Measurements from ENCODE around the gene BUB1.
"Not testable (repeated sequence)": the region's sequence is repeated elsewhere in the genome, so short reads cannot be mapped to it uniquely, and the experiment has no call there.

Gene BUB1

DNA sequence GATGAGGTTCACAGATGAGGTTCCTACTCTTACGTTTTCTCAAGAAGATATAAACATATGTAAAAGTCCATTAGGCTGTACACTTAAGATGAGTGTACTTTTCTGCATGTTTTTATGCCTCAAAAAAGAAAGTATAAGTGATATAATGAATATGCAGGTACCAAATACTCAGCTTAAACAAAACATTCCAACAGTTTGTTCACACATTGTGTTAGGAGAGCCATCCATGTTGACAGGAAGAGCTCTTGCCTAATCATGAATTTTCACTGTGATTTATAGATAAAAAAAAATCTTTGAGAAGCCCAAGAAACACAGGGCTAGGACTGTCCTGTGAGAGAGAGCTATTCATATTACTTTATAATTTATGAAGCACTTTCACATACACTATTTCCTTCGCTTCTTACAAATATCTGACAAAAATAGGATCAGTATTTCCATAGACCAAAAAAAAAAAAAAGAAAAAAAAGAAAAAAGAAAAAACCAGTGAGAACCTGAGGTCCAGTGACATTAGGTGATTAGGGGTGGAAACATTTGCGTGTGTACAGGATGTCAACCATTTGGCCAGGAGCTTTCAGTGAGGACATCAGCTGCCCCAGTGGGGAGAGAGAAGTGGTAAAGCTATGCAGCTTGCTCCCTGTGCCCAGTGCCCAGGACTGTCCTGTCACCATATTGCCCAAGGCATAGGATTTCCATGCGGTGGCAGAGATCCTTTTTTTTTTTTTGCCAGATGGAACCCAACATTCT is 38.7 kb downstream of the BUB1 start:
- Histone ChIP-seq H3K9me3 (ENCODE audit: control insufficient read depth, low read length) (no peaks in the 10 kb centered on the region), H3K4me2 (ENCODE audit: low read length, poor library complexity, severe bottlenecking) (no peak overlapping the region), H2BK120ac (ENCODE audit: low read depth, low read length) (no peak overlapping the region), H4K8ac (ENCODE audit: low read length) (no peak overlapping the region), H3K4me1 (ENCODE audit: control insufficient read depth, insufficient read depth, low read depth, low read length) (no peaks in the 10 kb centered on the region), H2BK12ac (ENCODE audit: low read length in 2 of 2) (no peak overlapping the region), H3K9ac (ENCODE audit: low read length) (no peak overlapping the region), H4K91ac (ENCODE audit: low read length) (no peak overlapping the region), H3K27me3 (ENCODE audit: control insufficient read depth in 1 of 2, insufficient read depth in 1 of 2, low read length in 2 of 2) (no peaks in the 10 kb centered on the region), H3K14ac (ENCODE audit: low read length in 2 of 2) (no peak overlapping the region), H3K79me1 (replicated peaks; ENCODE audit: low read length, poor library complexity, severe bottlenecking) (peaks cover 3% of the 10 kb centered on the region), H3K23ac (ENCODE audit: low read length in 2 of 2) (no peak overlapping the region), H3K4ac (ENCODE audit: low read depth in 1 of 2, low read length in 2 of 2) (no peak overlapping the region), H2AFZ (ENCODE audit: low read depth, low read length) (no peak overlapping the region), H3K4me3 (ENCODE audit: insufficient read depth in 1 of 2, low read depth in 1 of 2, low read length in 2 of 2) (no peak overlapping the region), H3K18ac (ENCODE audit: low read depth in 1 of 2, low read length in 2 of 2) (no peak overlapping the region), H3K27ac (ENCODE audit: low read length, poor library complexity, severe bottlenecking) (no peak overlapping the region), H3K36me3 (ENCODE audit: control insufficient read depth in 1 of 2, insufficient read depth in 2 of 2, low read depth in 1 of 2, low read length in 2 of 2) (peaks cover 3 to 11% of the 10 kb centered on the region in 2 experiments), H2BK15ac (ENCODE audit: low read depth, poor library complexity, severe bottlenecking) (no peak overlapping the region), H2BK5ac (ENCODE audit: low read depth, low read length, poor library complexity, severe bottlenecking) (no peak overlapping the region), H2AK5ac (ENCODE audit: low read length, severe bottlenecking) (no peak overlapping the region)
- no peak for DNase-seq
- WGBS: 100% methylated on average over 2 of the region's 4 CpGs

DNA sequence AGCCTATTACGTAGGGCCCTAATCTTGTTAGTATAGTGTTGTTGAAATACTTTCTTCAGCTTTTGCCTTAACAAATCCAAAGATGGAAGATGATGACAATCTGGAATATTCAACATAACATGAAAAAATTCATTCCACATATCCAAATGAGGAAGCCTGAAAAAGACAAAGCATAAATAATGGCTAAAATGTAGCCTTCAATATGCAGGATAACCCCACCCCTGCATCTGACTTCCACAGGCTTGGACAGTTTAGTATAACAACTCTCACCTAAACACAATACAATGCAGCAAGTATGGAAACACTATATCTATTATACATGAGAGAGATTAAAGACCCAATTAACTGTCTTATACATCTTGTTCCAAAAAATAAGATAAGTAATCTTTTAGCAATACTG is 39.9 kb downstream of the BUB1 start:
- Histone ChIP-seq H3K4me1 (ENCODE audit: control insufficient read depth, insufficient read depth, low read depth, low read length) (no peaks in the 10 kb centered on the region), H3K36me3 (ENCODE audit: control insufficient read depth in 1 of 2, insufficient read depth in 2 of 2, low read depth in 1 of 2, low read length in 2 of 2) (peaks cover 3 to 11% of the 10 kb centered on the region in 2 experiments), H3K27me3 (ENCODE audit: control insufficient read depth in 1 of 2, insufficient read depth in 1 of 2, low read length in 2 of 2) (no peaks in the 10 kb centered on the region), H2BK12ac (ENCODE audit: low read length in 2 of 2) (no peak overlapping the region), H3K4me2 (ENCODE audit: low read length, poor library complexity, severe bottlenecking) (no peak overlapping the region), H4K91ac (ENCODE audit: low read length) (no peak overlapping the region), H3K79me1 (replicated peaks; ENCODE audit: low read length, poor library complexity, severe bottlenecking) (peaks cover 1% of the 10 kb centered on the region), H4K8ac (ENCODE audit: low read length) (no peak overlapping the region), H3K9me3 (ENCODE audit: control insufficient read depth, low read length) (no peaks in the 10 kb centered on the region), H3K23ac (ENCODE audit: low read length in 2 of 2) (no peak overlapping the region), H3K18ac (ENCODE audit: low read depth in 1 of 2, low read length in 2 of 2) (no peak overlapping the region), H2AK5ac (ENCODE audit: low read length, severe bottlenecking) (no peak overlapping the region), H2BK5ac (ENCODE audit: low read depth, low read length, poor library complexity, severe bottlenecking) (no peak overlapping the region), H3K27ac (ENCODE audit: low read length, poor library complexity, severe bottlenecking) (no peak overlapping the region), H2AFZ (ENCODE audit: low read depth, low read length) (no peak overlapping the region), H3K9ac (ENCODE audit: low read length) (no peak overlapping the region), H3K14ac (ENCODE audit: low read length in 2 of 2) (no peak overlapping the region), H3K4ac (ENCODE audit: low read depth in 1 of 2, low read length in 2 of 2) (no peak overlapping the region), H2BK120ac (ENCODE audit: low read depth, low read length) (no peak overlapping the region), H2BK15ac (ENCODE audit: low read depth, poor library complexity, severe bottlenecking) (no peak overlapping the region), H3K4me3 (ENCODE audit: insufficient read depth in 1 of 2, low read depth in 1 of 2, low read length in 2 of 2) (no peak overlapping the region)
- DNase-seq: no peak
- no CpG with 5 or more reads among the region's 1 CpG for whole genome bisulfite sequencing

DNA sequence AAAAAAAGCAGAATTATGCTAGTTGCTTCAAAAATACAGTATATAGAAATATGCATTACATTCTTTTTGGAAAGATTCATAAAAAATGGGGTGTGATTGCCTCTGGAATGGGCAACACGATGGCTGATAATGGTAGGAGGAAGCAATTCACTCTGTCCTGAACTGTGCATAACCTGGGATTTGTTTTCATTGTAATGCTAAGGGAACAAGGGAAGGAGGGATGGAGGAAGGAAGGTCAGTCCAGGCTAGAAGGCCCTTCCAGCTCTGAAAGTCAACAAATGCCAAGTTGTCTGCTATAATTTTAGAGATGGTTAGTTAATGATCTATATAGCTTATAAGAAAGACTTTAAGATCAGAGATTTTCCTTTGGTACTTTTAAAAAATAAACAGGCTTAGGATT is 40.8 kb downstream of the BUB1 start:
- no peak overlapping the region for H2BK15ac ChIP-seq (ENCODE audit: low read depth, poor library complexity, severe bottlenecking)
- H3K4me2 ChIP-seq (ENCODE audit: low read length, poor library complexity, severe bottlenecking): no peak overlapping the region
- H3K27me3 ChIP-seq (ENCODE audit: control insufficient read depth in 1 of 2, insufficient read depth in 1 of 2, low read length in 2 of 2): no peaks in the 10 kb centered on the region
- H3K4me3 ChIP-seq (ENCODE audit: insufficient read depth in 1 of 2, low read depth in 1 of 2, low read length in 2 of 2): no peak overlapping the region
- no peak overlapping the region for H2BK120ac ChIP-seq (ENCODE audit: low read depth, low read length)
- no peak overlapping the region for H4K91ac ChIP-seq (ENCODE audit: low read length)
- no peak overlapping the region for H4K8ac ChIP-seq (ENCODE audit: low read length)
- no peak overlapping the region for H3K9ac ChIP-seq (ENCODE audit: low read length)
- no peak overlapping the region for H2BK12ac ChIP-seq (ENCODE audit: low read length in 2 of 2)
- H2AFZ ChIP-seq (ENCODE audit: low read depth, low read length): no peak overlapping the region
- DNase-seq: no peak
- peaks cover 3 to 11% of the 10 kb centered on the region in 2 experiments for H3K36me3 ChIP-seq (ENCODE audit: control insufficient read depth in 1 of 2, insufficient read depth in 2 of 2, low read depth in 1 of 2, low read length in 2 of 2)
- no peak overlapping the region for H3K4ac ChIP-seq (ENCODE audit: low read depth in 1 of 2, low read length in 2 of 2)
- H3K14ac ChIP-seq (ENCODE audit: low read length in 2 of 2): no peak overlapping the region
- H3K23ac ChIP-seq (ENCODE audit: low read length in 2 of 2): no peak overlapping the region
- no peaks in the 10 kb centered on the region for H3K4me1 ChIP-seq (ENCODE audit: control insufficient read depth, insufficient read depth, low read depth, low read length)
- no peak overlapping the region for H2BK5ac ChIP-seq (ENCODE audit: low read depth, low read length, poor library complexity, severe bottlenecking)
- 98% methylated on average over 1 of the region's 1 CpG for WGBS
- no peak overlapping the region for H3K18ac ChIP-seq (ENCODE audit: low read depth in 1 of 2, low read length in 2 of 2)
- H3K27ac ChIP-seq (ENCODE audit: low read length, poor library complexity, severe bottlenecking): no peak overlapping the region
- no peaks in the 10 kb centered on the region for H3K9me3 ChIP-seq (ENCODE audit: control insufficient read depth, low read length)
- H3K79me1 ChIP-seq (replicated peaks; ENCODE audit: low read length, poor library complexity, severe bottlenecking): peaks cover 1% of the 10 kb centered on the region
- no peak overlapping the region for H2AK5ac ChIP-seq (ENCODE audit: low read length, severe bottlenecking)

DNA sequence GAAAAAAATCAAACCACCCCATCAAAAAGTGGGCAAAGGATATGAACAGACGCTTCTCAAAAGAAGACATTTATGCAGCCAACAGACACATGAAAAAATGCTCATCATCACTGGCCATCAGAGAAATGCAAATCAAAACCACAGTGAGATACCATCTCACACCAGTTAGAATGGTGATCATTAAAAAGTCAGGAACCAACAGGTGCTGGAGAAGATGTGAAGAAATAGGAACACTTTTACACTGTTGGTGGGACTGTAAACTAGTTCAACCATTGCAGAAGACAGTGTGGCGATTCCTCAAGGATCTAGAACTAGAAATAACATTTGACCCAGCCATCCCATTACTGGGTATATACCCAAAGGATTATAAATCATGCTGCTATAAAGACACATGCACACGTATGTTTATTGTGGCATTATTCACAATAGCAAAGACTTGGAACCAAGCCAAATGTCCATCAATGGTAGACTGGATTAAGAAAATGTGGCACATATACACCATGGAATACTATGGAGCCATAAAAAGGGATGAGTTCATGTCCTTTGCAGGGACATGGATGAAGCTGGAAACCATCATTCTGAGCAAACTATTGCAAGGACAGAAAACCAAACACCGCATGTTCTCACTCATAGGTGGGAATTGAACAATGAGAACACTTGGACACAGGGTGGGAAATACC is 41.8 kb downstream of the BUB1 start:
- H3K27ac ChIP-seq (ENCODE audit: low read length, poor library complexity, severe bottlenecking); H2BK120ac ChIP-seq (ENCODE audit: low read depth, low read length); H2BK15ac ChIP-seq (ENCODE audit: low read depth, poor library complexity, severe bottlenecking); H3K9me3 ChIP-seq (ENCODE audit: control insufficient read depth, low read length); H3K36me3 ChIP-seq (ENCODE audit: control insufficient read depth in 1 of 2, insufficient read depth in 2 of 2, low read depth in 1 of 2, low read length in 2 of 2); DNase-seq; H3K4me3 ChIP-seq (ENCODE audit: insufficient read depth in 1 of 2, low read depth in 1 of 2, low read length in 2 of 2); H4K91ac ChIP-seq (ENCODE audit: low read length); H4K8ac ChIP-seq (ENCODE audit: low read length); H2AFZ ChIP-seq (ENCODE audit: low read depth, low read length); H3K27me3 ChIP-seq (ENCODE audit: control insufficient read depth in 1 of 2, insufficient read depth in 1 of 2, low read length in 2 of 2); H2AK5ac ChIP-seq (ENCODE audit: low read length, severe bottlenecking); H2BK5ac ChIP-seq (ENCODE audit: low read depth, low read length, poor library complexity, severe bottlenecking); H2BK12ac ChIP-seq (ENCODE audit: low read length in 2 of 2); H3K4me1 ChIP-seq (ENCODE audit: control insufficient read depth, insufficient read depth, low read depth, low read length); H3K18ac ChIP-seq (ENCODE audit: low read depth in 1 of 2, low read length in 2 of 2); H3K14ac ChIP-seq (ENCODE audit: low read length in 2 of 2); H3K9ac ChIP-seq (ENCODE audit: low read length); H3K4me2 ChIP-seq (ENCODE audit: low read length, poor library complexity, severe bottlenecking); H3K4ac ChIP-seq (ENCODE audit: low read depth in 1 of 2, low read length in 2 of 2); H3K79me1 ChIP-seq (replicated peaks; ENCODE audit: low read length, poor library complexity, severe bottlenecking); H3K23ac ChIP-seq (ENCODE audit: low read length in 2 of 2): not testable (repeated sequence)
- WGBS: 100% methylated on average over 1 of the region's 4 CpGs

Data from mesenchymal stem cell (in vitro differentiated cells and primary cell).